GM18498 (cell line): ENCODE measurements around the gene TDP1.
A peak's percentile ranks its signal among the peaks of the same experiment; 100 is the strongest.

Source experiments
- ATAC-seq: cut with Tn5 transposase; IDR thresholded peaks from one replicate; pipeline ENCODE4 v1.9.1; 2021; ENCODE audit warnings: mild to moderate bottlenecking, moderate library complexity; ENCODE audit not compliant: unreplicated experiment

The TDP1 gene

DNA sequence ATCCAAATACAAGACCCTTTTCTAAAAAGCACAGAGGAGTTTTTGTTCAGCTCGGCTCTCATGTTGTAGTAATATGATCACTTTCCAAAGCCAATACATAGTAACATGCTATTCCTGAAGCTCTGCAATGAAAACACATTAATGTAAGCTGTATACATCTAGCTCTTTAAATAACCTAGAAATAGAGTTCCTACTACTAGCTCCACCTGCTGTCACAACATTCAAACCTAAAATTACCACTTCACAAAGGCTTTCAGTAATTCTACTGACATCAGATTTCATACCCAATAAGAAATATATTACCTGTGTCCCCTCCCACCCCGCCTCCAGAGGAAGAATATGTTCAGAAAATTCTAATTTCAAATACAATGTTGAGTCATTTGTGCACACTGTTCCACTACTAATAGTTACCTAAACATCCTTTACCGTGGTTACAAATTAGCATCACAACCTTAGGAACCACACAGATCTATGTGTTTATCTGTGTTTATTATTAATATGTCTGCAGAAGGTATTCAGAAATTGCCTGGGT lies 19.0 kb upstream of the TDP1 start:
- no peak for ATAC-seq

DNA sequence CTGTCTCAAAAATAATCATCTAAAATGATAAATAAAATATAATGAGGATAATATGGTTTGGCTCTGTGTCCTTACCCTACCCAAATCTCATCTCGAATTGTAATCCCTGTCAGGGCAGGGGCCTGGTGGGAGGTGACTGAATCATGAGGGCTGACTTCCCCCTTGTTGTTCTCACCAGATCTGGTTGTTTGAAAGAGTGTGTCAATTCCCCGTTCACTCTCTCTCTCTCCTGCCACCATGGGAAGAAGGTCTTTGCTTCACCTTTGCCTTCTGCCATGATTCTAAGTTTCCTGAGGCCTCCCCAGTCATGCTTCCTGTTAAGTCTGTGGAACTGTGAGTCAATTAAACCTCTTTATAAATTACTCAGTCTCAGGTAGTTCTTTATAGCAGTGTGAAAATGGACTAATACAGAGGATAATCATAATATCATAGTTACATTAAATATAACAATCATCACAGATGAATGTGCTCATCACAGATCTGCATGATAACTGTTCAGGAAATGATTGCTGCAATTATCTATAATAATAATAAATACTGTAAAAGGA lies 13.8 kb upstream of the TDP1 start:
- ATAC-seq = no peak

DNA sequence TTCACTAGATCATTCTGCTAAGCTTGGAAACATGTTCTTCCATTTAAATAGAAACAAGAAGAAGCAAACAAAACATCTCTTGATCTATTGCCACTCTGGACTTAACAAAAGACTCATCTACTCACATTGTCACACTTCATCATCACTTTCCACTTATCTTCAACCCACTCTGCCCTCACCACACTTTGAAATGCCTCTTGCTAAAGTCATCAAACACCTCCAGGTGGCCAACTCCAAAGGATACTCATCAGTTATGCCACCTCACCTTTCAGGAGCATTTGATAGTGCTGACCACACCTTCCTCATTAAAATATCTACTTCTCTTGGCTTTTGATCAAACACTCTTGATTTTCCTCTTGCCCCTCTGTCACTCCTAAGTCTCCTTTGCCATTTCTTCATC lies 8.4 kb upstream of the TDP1 start:
- no peak for ATAC-seq

DNA sequence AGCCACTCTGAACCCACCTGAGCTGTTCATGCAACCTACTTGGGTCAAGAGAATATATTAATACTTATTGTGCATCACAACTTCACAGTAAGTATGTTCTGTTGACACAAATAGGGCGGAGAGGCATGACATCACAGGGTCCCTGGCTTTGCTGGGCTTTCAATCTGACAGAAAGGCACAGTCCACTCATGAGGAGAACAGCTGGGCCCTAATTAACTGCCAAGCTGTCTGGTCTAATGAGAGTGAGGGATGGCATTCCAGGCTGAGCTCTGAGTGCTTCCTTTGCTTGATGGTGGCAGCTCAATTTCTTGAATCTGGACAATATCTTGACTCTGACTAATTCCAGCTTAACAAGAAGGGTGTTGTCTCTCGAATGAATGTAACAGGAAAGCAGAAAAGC lies 3.2 kb upstream of the TDP1 start:
- ATAC-seq = no peak

DNA sequence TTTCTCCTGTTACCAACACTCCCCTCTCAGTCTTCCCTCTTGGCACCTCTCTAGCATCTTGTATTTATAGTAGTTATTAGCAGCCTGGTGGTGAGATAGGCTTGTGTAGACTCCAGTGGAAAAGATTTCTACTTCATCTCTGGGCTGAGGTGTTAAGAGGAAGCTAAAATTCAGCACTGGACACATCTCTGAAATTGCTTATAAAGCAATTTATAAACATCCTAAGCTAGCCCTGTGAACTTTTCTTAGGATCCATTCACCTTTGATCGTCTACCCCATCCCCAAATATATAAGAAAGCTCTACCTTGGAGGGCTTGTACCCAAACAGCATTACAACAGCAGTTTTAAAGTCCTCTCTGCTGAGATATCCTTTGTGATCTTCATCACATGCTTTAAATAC lies 2.1 kb upstream of the TDP1 start:
- no peak for ATAC-seq

DNA sequence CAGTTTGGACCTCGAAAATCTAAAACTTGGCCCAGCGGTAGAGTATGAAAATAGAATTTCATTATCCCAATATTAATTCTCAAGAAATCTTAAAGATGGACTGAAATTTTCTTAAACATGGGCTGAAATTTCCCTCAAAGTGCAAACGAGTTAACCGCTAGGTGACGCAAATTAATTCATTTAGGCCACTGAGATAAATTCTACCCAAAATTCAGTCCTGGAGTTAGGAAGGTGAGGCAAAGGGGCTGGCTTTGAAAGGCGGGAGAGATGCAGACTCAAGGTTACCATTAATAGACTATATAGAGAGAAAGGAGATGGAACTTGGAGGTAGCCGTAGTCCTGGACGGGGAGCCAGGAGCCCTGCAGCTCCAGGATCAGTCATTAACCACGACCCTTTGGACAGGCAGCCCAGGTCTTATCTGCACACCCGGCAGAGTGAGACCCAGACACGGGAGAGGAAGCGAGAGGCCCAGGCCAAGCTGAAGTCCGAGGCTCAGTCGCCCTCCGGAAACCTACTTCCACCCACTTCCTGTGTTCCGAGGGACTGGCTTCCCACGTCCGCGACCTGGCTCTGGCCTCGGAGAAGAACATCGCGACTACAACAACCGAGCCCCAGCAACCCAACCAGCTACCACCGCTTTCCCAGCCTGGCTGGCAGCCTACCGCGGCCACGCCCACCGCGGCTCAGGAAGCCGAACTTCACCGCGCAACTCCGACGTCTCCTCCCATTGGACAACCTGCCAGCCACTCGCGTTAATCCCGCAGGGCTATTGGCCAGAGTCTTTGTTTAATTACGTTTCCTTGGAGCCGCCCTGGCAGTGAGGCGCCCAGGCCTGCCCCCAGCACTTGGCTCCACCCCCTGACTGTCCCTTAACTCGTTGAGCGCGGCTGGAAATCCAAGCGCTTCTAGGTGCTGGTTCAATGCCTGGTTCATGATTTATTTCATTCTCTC lies 1.4 kb upstream of the TDP1 start, which contains the start of gene EFCAB11:
EFCAB11 (minus strand) TSS at position 661 of the 952 bp plus-strand sequence; CDS start at position 591, 70 bp downstream.
- ATAC-seq = peak; percentile 81

DNA sequence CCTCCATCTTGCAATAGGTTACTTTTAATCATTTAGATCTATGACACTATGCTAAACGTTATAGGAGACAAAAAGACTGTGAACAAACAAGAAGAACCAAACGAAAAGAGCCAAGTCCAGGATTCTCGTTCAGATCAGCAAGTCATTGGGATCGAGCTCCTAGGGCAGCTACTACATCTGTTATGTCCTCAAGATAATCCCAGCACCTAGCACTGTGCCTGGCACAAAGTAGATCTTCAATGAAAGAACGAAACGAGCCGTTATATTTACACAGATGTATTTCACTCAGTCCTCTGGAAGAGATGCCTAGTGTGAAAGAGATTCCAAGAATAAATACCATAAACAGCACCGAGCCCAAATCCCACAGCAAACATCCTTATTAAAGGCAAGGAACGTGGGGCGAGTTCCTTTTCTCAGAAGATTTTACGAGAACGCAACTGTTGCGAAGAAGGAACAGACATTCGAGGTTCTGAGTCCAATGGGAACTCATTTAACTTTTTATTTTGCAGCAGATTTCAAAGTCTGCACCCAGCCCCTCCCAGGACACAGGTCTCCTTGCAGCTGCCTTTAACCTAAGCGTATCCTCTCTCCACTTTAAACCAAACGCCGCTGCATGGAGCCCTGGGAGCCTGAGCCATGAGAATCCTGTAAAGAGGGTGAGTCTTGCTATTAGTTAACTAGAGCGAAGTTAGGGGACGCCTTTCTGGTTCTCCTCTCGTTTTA lies 544 bp upstream of the TDP1 start:
- peak; percentile 19 for ATAC-seq

DNA sequence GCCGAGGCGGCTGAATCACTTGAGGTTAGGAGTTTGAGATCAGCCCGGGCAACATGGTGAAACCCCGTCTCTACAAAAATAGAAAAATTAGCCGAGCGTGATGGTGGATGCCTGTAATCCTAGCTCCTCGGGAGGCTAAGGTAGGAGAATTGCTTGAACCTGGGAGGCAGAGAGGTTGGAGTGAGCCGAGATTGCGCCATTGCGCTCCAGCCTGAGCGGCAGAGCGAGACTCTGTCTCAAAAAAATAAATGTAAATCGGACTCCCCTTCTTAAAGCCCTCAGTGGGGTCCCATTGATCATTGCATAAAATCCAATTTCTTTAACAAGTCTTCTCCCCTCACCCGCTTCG lies 908 bp downstream of the TDP1 start:
- no peak for ATAC-seq

DNA sequence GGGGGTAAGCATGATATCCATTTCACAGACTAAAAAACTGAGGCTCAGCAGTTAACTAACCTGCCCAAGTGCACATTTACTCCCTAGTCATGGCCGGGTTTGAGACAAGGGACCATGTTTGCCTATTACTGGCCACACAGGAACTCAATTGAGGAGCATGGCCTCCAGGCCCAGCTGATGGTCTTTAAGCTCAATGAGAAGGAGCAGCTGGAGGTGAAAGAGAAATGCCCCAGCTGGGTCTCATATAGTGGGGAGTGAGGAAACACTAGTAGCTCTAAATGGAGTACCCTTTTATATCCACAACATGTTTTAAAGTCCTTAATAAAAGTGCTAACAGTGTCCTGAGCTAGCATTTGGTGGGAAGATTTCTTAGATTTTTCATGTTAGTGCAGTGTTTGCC lies 1.6 kb downstream of the TDP1 start:
- no peak for ATAC-seq

DNA sequence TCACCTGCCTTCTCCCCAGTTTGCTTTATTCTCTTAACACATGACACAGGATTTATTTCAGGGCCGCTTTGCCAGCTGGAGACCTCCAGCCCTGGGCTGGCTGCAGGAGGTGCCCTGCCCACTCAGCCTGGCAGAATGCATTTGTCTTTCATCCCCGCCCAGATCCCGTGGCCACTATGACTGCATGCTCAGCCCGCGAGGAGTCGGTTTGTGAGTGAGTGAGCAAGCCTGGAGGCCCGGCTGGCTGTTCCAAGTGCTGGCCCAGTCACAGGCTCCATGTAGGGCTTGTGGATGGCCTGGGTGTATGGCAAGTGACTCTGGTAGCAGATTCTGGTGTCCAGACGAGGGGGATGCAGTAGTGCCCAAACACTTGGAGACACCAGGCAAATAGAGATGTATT lies 2.1 kb downstream of the TDP1 start:
- no peak for ATAC-seq

DNA sequence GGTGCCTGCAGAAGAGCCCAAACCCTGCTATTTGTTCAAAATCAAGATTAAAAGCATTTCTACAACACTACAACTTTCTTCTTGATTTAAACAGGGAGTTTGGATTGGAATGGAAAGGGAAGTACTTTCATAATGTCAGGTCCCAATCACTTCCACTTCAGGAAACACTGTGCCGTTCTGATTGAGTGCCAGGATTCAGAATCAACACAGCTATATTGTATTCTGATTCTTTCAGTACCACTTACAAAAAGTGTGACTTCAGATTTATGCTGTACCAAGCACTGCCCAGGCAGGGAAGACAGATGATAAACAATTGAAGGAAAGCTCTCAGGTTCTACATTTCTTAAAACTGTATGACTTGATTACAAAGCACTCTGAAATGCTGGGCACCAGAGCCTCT lies 3.2 kb downstream of the TDP1 start:
- no peak for ATAC-seq

DNA sequence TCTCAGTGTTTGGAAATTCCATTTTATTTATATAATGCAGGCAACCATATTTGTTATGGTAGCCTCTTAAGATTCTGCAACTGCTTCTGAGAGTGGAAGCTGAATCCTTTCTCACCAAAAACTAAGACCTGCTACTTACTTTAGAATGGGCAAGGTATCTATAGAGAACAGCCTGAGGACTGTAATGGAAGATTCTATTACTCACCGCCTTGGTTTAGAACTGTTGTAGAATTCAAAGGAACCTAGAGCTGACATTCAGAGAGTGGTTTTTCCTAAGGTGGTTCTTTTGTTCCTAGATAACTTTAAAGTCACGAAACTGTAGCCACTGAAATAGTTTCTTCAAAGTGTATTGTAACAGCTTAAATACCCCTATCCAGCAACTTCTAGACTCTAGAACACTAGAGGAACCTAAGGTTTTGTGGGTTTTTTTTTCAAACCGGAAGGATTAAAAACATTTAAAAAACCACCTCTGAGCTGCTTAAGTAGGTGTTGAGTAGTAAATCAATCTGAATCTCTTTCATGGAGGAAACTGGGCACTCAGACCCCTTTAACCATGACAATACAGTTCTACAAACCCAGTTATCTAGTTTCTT lies 4.2 kb downstream of the TDP1 start:
- no peak for ATAC-seq

DNA sequence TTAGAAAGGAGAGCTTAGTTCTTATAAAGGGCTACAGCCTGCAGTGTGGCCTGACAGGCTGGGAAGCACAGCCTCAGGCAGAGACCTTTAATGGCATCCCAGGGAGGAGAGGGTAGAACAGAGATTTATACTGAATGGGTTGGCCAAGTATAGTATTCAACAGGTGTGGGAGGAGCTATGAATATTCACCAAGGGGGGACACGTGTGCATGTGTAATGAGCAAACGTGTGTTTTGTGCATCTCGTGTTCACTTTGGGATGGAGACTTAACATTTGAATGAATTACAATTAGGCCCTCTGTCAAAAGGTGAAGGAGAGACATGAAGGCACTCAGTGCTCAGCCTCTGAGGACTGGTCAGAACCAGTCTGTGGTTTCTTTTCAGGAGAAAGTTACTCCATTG lies 5.2 kb downstream of the TDP1 start:
- ATAC-seq = no peak

DNA sequence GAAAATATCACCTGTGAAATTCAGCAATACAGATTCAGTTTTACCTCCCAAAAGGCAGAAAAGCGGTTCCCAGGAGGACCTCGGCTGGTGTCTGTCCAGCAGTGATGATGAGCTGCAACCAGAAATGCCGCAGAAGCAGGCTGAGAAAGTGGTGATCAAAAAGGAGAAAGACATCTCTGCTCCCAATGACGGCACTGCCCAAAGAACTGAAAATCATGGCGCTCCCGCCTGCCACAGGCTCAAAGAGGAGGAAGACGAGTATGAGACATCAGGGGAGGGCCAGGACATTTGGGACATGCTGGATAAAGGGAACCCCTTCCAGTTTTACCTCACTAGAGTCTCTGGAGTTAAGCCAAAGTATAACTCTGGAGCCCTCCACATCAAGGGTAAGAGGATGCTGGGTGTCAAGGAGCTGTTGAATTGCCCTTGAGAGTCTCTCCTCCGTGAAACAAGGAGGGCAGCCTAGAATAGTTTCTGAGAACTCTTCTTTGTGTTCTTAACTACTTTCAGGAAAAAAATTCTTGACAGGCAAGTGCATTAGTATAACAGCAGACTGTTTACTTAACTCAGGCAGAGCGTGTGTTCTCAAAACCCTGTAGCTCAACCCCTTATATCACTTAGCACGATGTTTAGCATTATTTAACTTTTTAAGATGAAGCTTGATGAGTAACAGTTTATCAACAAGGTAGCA lies 7.7 kb downstream of the TDP1 start:
- ATAC-seq = no peak

DNA sequence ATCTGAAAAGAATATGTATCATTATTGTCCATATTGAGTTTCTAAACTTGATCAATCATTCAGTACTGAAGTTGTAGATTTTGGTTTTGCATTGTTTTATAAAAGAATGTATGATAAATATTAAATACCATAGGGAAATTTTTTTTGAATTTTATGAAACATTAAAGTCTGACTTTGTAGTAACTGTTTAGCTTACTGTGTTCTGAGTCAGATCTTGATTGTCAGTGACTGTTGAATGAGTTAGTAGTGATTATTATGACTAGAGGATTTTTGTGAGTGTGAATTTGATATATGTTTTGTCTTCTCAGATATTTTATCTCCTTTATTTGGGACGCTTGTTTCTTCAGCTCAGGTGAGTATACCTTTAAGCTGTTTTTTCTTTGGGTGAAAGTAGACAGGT lies 10.1 kb downstream of the TDP1 start:
- ATAC-seq = no peak

DNA sequence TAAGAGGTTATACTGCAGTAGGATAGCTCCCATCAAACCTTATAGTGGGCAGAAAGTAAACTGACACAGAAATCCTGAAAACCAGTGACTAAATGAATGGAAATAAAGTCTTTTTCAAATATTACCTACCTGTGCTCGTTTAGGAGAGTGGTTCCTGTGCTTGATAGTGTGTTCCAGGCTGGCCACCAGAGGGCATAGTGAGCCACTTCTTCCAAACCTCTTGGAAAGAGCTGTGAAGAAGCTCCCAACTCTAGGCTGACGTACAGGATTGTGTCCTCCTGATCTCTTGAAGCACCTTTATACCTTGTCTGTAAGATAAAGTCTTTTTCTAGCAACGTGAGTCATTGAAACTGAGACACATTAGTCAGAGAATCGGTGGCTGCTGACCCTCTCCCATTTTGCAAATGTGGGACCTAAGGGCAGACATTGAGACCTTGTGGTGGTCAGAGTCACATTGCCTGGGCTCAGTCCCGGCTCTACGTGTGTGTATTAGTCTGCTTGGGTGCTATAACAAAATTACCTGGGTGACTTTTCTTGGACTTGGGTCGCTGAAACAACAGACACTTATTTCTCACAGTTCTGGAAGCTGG lies 17.6 kb downstream of the TDP1 start:
- ATAC-seq = peak; percentile 73

DNA sequence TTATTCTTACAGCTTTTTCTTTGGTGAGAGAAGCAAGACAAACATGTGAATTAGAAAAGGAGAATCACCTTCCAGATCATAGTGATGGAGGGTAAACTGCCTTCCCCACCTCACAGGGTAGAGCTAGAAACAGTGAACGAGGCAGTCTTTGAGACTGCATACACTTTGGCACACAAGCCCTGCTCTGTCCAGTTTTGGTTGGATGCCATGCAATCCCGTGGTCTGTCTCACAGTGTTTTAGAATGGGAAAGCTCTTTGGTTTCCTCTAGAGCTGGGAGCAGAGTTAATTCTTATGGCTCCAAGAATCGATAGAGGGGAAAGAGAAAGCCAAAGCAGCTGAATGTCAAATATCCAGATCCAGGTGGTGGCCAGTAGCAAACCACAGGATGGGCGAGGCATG lies 21.9 kb downstream of the TDP1 start:
- no peak for ATAC-seq

DNA sequence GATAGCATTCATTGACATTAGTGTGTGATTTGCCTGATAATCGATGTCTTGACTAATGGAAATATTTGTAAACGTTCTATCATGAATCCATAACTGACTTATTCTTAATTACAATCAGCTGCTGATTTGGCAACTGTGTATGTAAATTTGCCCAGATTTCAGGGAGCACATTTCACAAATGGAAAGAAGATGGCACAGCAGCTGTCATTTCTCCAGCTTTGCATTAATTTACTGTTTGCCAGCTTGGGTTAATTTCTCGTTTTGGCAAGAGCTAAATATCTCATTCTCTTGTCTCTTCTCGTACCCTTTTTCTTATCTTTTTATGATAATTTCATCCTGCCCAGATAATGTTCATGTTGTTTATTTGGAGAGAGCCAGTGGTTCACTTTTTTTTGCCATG lies 22.9 kb downstream of the TDP1 start:
- no peak for ATAC-seq

DNA sequence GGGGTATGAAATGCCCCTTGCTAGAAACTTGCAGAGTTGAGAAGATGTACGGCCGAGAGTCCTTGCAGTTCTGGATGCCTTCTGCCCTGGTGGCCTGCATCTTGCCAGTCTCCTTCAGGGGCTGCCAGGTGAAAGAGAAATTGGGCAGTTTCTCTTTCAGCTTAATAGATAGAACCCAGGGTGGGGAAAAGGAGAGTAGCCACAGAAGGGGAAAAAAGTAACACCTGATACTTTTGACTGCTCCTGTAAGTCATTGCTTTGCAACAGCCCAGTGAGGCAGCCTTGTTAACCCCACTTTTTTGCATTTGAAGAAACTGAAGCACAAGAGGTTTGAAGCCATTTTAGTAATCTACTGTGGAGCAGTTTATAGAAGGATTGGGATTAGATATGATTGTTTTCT lies 27.6 kb downstream of the TDP1 start:
- peak; percentile 75 for ATAC-seq

DNA sequence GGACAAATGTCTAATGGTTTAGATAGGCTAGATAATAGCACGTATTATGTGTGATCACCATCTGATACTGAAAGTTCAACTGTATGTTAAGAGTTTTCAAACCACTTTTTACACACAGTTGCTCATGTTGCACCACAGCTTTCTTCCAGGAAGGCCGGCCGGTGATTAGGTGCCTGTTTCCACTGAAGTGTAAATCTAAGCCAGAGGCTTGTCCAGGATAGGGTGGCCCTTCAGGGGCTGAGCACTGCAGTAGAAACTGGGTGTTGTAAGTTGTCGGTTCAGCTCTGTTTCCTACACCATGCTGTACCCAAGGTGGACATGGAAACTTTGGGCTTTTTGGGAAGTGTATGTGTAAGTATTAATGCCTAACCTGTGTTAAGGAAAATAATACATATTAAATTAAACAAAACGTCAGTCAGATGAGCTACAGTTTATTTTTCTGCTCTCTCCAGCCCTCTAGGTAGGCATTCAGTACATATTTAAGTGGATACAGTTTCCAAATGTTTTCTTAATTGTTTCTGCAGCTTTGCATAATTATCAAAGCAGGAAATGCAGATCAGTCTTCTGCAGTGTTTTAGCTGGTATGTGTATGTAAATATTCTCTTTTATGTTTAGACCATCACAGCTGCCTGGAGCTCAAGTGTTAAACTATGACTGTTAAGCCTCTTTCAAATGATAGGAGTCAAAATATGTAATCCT lies 30.9 kb downstream of the TDP1 start:
- ATAC-seq = no peak
